Measurements from ENCODE around the gene SPATS2.

Gene SPATS2

DNA sequence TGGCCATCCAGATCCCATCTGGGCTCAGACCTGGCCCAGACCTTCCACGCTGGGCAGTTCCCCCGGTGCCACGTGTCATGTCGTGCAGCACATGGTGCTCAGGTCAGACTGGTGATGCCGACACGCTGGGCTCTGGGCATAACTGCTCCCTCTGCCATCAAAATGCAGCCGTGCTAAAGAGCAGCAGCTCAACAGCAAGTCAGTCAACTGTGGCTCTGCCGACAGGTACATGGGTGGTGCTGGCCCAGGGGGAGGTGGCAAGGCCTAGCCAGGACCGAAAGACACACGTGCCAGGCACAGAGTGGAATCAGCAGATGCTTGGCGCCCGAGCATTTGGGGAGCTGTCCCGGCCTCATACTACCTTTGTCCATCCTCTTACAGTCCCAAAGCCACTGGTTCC is 199.1 kb downstream of the SPATS2 start:
- in situ Hi-C loops (cut with MboI; ENCODE audit: low sequenced_read_pairs), result no loop called here

DNA sequence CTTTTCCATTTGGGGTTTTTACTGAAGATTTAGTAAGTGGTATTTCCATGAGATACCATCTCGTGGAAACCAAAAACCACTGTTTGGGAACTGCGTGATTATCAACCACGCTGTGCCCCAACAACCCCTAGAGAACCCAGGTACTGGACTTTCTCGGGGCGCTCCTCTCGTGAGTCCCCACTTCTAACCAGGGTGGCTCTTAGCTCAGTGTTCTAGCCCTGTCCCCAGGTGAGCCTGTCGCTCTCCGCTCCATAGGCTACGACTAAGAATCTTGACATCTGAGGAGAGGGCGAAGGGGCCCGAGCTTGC is 200.0 kb downstream of the SPATS2 start:
- in situ Hi-C loops (cut with MboI; ENCODE audit: low sequenced_read_pairs), result no loop called here

GRCh38 chr12:49567611-49568441 is 200.6 kb downstream of the SPATS2 start, which contains the start of gene MCRS1:
Gene MCRS1 (minus strand): TSS chr12:49568142. CDS start chr12:49566731, 1,411 bp downstream.
- in situ Hi-C loops (cut with MboI; ENCODE audit: low sequenced_read_pairs), result no loop called here

DNA sequence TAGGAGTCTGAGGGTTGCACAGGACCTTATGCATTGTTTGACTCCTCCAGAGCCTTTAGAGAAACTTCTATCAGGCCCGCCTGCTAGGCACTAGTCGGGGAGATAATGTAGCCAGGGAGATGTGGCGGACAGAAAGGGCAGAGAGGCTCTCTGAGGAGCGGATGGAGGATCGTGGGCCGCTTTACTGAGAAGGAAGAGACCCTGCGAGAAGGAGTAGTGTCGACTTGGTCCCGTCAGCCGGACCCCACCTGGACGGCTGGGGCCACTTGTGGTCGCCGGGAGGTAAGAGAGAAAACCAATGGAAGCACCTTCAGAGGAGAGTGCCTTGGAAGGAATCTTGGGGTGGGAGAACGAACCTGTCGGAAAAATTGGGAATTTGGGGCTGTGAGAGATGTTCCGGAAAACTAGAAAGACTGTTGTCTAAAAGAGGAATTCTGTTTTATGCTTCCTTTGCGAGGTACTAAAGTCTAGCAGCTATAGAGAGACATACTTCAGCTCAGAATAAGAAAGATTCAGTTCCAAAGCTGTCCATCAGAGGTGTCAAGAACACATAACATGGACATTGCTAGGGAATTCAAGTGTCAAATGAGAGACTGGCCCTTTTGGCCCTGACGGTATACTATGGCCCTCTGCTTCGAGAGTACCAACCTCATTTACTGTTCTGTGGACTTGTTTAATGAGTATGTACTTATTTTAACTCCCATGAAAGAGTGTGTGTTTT is 201.3 kb downstream of the SPATS2 start:
- in situ Hi-C loops (cut with MboI; ENCODE audit: low sequenced_read_pairs), result no loop called here

Data from hTERT RPE-1 (cell line).